ENCODE measurements around the gene RAB5B.
"Not testable (repeated sequence)": the region's sequence is repeated elsewhere in the genome, so short reads cannot be mapped to it uniquely, and the experiment has no call there.

Gene RAB5B

DNA sequence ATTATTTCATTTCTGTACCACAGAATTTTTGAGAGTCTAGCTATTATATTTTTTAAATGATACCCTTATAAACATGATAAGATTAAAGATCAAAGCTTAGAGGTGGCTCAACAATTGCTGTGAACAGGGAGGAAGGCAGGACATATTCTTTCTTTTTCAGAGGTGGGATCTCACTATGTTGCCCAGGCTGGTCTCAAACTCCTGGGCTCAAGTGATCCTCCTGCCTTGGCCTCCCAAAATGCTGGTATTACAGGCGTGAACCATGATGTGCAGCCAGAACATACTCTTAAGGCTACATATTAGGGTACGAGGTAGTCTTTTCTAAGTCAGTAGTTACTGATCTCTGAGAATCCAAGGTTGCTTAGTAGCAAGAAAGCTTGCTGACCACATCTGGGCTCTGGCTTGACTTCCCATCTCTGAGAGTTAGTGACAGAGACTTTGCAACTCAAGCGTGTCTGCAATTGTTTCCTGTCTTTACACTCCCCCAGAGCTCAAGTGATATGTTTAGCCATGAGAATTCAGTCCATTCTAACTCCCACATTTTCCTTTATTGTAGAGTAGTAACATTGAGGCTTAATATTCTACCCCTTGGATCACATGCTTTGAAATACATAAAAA lies 8.6 kb downstream of the RAB5B start:
- no peak for DNase-seq

DNA sequence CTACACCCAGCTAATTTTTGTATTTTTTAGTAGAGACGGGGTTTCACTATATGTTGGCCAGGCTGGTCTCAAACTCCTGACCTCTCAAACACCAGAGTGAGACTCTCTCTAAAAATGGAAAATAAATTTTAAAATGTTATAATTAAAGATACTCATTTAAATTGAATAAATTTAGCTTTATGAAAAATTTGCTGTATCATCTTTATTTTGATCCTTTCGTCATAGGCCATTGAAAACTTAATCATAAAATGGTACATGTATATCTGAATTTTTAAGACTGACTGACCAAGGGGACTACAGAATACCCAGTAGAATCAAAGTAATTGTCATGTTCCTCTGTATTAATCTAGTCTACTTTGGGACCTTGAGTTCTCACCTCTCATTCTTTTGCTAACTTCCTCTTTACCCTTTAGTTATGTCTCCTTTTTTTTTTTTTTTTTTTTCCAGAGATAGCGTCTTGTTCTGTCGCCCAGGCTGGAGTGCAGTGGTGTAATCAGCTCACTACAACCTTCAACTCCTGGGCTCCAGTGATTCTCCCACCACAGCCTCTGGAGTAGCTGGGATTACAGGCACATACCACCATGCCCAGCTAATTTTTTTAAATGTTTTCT lies 9.5 kb downstream of the RAB5B start:
- DNase-seq: no peak

DNA sequence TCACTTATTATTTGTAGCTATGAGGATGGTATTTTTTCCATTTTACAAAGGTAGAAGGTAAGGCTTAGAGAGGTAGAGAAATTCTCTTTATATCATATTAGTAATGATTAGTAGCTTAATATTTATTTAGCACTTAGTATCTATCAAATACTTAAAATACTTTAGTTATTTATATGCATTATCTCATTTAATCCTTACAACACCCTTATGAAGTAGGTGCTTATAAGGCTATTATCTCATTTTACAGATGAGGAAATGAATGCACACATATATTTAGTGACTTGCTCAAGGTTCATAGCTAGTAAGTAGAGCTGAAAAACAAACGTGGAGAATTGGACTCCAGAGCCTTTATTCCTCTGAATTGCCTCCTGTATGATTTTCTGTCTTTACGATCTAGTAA lies 11.0 kb downstream of the RAB5B start:
- no peak for DNase-seq

DNA sequence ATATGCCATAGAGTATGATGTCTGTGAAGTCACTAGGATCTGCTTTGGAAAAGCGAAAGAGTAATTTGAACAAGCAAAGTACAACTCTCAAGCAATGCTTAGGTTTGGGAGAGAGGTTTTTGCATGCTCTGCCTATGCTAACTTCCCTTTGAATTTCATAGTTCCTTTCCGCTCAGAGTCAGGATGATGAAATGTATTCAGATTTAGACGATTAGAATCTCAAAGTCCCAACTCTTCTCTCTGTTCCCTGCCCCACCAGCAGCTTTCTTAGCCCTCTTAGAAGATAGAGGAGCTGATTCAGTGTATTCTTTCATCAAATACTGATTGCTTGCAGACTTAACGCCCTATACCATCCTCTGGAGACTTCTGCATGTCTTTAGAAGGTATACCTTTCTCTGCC lies 11.5 kb downstream of the RAB5B start:
- no peak for DNase-seq

DNA sequence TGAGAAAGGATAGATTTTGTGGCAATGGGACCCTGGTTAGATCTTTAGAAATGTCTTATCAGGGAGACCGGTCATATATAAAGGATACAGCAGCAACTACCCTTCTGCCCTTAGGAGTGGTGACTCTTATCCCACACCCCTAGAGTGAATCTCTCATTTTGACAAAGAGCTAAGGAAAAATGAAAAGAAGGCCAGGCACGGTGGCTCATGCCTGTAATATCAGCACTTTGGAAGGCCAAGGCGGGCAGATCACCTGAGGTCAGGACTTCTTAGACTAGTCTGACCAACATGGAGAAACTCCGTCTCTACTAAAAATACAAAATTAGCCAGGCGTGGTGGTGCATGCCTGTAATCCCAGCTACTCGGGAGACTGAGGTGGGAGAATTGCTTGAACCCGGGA lies 12.1 kb downstream of the RAB5B start:
- not testable (repeated sequence) for DNase-seq

DNA sequence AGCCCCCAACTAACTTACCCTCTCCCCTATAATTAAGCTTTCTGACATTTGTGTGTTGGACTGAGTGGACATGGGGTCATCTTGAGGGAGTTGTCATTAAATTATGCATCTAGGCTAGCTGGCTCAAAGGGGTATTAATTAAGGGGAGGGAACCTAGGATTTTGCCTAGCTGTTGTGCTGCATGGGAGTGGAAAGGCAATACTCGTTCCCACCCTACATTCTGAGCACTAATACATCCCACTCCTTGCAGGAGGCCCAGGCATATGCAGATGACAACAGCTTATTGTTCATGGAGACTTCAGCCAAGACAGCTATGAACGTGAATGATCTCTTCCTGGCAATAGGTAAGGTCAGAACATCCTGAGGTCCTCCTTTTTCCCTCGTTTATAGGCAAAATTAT lies 17.2 kb downstream of the RAB5B start:
- no peak for DNase-seq

DNA sequence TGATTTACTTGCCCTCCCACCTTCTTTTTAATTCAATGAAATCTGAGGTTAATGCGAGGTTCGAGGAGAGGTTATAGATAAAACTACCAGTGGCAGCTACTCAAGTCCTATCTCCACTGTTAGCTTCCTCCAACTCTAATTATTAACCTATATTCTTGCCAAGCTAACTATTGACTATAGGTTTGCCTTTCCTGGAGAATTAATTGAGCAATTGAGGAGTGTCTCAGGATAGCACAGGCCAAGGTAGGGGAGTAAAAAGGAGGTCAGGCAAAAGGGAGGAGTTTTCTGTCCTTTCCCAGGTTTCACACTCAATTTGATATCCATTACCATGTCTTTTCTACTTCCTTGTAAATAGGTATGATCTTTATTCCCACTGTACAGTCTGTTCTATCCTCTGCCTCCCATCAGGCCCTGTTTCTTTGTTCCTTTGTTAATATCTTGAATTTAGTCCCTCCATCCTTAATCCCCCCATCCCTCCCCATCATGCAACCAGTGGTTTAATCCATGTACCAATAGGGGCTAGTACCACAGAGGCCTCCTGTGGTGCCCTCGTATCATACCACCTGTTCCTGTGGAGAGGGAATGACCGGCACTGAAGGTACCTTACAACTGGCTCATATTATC lies 19.5 kb downstream of the RAB5B start:
- no peak for DNase-seq

DNA sequence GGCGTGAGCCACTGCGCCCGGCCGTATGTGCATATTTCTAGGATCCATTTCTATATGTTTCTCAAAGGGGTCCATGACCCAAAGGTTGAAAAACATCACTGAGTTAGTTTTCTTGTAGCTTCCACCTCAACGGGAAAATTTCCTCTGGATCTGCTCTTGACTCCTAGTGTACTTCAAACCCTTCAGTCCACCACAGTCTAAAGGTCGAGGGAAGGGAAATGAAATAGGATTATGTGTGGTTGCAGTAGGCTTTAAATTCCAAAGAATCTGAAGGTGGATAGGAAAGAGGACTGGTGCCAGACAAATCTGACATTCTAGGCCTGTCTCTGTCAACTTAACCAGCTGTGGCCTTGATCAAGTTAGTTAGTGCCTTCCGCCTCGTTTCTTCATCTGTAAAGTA lies 21.5 kb downstream of the RAB5B start:
- DNase-seq: no peak

DNA sequence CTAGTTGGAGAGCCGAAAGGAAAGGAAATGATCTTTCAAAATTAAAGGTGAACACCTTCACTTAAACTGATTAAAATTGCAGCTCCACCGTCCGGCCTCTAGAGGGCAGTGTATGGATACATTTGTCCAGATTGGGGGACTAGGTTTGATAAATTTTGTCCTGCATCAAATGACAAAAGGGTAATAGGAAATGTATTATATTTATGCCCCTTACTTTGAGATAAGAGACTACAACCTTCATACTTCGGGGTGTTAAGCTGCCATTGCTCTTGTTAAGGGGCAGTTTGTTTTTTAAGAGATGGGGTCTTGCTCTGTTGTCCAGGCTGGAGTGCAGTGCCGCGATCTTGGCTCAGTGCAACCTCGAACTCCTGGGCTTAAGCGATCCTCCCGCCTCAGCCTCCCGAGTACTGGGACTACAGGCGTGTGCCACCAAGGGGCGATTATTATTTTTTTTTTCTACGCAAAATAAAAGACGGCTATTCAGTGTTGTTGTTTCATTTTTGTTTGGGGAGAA lies 22.4 kb downstream of the RAB5B start:
- peak in 27 of 51 donors; percentile 3 to 68 (median 31) for DNase-seq

DNA sequence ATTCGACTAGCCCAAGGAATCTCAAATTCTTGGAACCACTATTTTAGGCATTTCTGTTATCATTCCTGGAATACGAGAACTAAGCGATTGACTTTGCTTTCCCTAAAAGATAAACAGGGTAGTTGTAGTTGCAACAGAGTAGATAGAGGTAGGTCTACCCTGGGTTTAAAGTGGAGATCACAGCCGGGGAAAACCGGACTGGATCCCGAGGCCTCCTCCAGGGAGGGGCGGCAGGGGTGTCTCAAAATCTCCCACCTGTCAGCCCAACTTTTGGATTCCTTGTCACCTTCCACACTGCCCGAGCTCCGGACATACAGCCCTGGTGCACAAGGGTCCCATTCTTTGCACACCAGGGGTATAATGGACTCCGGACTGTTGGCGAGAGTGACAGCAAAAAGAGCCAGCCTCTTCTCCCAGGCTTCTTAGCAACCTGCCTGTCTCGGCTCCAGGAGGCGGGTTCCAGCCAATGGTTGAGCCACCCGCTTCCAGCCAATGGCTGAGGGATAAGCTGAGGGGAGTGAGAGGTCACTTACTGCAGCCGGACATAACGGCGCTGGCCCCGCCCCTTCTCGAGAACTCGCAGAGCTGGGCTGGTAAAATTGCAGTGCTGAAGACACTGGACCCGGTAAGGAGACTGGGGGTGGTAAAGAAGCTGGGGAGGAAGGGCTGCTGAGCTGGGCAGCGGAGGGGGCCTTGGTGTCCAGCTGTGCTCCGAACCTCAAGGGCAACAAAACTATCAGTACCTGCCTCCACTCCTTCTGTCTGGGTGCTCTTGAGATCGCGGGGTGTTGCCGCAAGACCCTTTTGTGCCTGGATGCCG lies 23.0 kb downstream of the RAB5B start, which contains the start of gene SUOX:
TSS of gene SUOX (plus strand) at position 562 of the 820 bp plus-strand sequence. CDS start 4,946 bp downstream, outside the sequence.
- peak; percentile 36 to 99 (median 94) for DNase-seq

DNA sequence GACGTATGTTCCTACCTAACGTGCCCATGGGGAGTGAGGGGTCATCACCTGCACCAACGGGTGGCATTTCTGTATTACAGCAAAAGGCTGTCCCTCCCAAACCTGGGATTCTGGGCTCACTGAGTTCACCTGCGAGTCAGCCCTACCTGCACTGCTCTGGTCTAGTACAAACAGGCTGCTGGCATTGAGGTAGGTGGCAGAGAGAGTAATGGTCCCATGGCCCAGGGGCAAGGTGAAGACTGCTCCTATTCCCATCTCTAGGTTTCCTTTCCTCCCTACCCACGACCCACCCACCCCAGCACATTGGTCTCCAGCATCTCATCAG lies 23.6 kb downstream of the RAB5B start:
- peak in 4 of 51 donors; percentile 25 to 29 (median 27) for DNase-seq

DNA sequence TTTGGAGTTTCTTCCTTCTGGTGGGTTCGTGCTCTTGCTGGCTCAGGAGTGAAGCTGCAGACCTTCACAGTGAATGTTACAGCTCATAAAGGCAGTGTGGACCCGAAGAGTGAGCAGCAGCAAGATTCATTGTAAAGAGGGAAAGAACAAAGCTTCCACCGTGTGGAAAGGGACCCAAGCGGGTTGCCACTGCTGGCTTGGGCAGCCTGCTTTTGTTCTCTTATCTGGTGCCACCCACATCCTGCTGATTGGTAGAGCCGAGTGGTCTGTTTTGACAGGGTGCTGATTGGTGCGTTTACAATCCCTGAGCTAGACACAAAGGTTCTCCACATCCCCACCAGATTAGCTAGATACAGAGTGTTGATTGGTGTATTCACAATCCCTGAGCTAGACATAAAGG lies 25.6 kb downstream of the RAB5B start:
- DNase-seq: not testable (repeated sequence)

DNA sequence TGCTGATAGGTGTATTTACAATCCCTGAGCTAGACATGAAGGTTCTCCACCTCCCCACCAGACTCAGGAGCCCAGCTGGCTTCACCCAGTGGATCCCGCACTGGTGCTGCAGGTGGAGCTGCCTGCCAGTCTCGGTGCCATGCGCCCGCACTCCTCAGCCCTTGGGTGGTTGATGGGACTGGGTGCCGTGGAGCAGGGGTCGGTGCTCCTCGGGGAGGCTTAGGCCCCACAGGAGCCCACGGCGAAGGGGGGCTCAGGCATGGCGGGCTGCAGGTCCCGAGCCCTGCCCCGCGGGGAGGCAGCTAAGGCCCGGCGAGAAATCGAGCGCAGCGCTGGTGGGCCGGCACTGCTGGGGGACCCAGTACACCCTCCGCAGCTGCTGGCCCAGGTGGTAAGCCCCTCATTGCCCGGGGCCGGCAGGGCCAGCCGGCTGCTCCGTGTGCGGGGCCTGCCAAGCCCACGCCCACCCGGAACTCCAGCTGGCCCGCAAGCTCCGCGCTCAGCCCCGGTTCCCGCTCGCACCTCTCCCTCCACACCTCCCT lies 26.2 kb downstream of the RAB5B start:
- not testable (repeated sequence) for DNase-seq

DNA sequence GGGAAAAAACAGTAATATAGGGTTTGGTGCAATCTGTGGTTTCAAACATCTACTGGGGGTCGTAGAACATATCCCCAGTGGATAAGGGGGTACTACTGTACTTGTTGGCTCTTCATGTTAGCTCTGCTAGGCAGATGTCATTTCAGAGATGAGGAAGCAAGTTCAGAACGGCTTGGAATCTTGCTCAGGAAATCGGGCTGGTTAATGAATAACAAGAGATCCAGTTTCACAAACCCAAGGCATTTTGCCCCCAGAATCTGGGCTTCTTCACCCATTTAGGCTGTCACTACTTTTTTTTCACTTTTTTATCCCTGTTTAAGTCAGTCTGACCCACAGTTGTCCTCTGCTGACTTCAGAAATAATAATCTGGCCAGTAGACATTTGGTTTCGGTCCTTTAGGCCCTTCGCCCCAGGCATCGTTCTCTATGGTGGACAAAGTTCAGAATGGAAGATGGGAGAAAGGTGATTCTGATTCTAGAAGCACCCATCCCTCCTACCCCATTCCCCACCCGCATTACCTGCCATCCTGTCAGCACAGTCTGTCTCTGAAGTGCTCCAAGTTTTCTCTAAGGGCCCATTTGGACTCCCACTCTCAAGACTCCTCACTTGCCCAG lies 27.7 kb downstream of the RAB5B start:
- DNase-seq: no peak

DNA sequence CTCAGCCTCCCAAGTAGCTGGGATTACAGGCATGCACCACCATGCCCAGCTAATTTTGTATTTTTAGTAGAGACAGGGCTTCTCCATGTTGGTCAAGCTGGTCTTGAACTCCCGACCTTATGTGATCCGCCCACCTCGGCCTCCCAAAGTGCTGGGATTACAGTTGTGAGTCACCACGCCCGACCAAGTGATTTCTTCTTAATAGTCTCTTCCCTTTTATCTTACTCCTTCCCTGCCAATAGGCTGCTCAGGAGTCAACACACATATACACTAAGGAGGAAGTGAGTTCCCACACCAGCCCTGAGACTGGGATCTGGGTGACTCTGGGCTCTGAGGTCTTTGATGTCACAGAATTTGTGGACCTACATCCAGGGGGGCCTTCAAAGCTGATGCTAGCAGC lies 29.5 kb downstream of the RAB5B start:
- DNase-seq: not testable (repeated sequence)

DNA sequence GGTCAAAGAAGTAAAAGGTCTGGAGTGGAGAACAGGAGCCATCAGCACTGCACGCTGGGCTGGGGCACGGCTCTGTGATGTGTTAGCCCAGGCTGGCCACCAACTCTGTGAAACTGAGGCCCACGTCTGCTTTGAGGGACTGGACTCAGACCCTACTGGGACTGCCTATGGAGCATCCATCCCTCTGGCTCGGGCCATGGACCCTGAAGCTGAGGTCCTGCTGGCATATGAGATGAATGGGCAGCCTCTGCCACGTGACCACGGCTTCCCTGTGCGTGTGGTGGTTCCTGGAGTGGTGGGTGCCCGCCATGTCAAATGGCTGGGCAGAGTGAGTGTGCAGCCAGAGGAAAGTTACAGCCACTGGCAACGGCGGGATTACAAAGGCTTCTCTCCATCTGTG lies 30.3 kb downstream of the RAB5B start:
- DNase-seq: no peak

DNA sequence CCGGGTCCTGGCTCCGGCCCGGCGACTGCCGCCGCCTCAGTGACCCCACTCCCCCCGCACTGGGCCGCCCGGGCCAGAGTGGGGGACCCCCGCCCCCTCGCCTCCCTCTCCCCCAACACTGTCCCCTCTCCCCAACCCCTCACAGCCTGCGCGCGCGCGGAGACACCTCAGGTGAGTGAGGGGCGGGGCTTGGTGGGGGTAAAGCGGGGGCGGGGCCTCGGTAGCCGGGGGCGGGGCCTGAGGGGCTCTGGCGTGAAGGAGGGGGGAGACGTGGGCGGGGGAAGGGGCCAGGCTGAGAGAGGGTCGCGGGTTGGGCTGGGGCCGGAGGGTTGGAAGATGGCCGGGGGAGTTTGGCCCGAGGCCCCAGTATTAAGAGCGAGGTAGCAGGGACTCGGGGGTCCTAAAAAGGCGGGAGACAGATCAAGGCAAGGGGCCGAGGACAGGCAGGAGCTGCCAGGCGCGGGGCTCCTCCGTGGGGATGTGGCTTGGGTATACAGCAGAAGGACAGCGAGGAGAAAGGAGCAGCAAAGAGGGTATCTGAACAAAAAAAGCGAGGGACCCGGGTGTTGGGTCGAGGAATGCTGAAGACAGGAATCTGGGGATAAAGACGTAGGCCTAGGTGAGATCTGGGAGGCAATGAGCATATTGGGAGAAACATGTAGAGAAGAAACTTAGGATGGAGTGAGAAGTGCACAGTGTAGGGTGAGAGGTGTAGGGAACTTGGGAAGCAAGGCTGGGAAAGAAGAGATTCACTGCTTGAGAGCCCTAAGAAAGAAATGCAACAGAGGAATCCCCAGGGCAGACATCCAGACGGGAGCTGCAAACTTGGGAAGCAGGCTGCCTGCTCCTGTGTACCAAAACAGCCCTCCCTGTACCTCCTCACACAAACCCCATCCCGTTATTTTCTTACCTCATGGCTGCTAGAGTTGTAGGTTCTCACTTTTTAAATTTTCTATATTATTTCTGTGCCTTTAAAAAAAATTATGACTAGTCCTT lies 34.0 kb downstream of the RAB5B start:
- peak in 38 of 51 donors; percentile 15 to 76 (median 51) for DNase-seq

DNA sequence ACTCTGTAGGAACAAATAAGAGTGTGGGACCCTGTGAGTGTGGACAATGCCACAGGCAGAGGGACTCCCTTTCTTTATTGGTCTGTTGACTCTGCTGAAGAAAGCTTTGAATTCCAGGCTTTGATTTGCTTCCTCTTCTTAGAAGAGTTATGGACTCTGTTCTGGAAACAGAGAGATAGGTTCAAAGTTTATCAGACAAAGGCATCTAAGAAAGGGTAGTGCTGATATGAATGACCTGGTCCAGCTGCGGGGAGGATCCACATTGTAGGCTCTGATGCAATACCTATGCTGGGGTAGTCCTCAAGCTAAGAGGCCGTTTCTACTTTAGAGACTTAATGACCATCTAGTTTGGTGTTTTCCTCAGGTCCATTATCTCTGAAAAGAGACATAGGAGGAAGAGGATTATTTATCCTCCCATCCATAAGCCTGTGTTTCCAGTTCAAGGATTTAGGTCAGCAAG lies 36.3 kb downstream of the RAB5B start:
- no peak for DNase-seq

DNA sequence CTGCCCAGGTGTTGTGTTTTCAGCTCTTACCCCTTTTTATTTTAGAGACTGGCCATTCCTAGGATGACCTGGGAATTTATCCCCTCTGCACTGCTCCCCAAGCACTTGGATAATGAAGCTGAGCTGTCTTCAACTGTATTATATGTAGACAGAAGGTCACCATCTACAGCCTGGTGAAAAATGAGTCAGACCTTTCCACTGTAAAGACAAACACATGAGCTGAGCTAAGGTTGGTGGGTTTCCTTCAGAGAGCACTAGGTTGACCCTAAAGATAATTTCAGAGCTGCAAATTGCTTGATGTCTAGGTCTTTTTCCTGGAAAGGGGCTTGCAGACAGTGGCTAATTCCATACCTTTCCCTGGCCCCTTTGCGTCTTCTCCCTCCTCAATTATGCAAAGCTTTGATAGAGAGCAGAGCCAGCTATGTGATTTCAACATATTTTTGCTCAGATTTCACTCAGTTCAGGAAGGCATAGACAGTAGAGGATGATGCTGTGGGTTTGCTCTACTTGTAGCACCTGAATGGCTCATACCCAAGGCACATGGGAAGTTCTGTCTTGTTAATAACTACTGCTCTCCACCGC lies 37.7 kb downstream of the RAB5B start:
- no peak for DNase-seq
